ENCODE measurements around the gene RPTOR. TPM values are rescaled to one million over a fixed set of nuclear protein-coding genes. Genes with fewer than 3 reads are reported as not detected.

RPTOR gene
- total RNA-seq, 2 experiments from 2014 or later: 48.1 to 87.8 TPM

DNA sequence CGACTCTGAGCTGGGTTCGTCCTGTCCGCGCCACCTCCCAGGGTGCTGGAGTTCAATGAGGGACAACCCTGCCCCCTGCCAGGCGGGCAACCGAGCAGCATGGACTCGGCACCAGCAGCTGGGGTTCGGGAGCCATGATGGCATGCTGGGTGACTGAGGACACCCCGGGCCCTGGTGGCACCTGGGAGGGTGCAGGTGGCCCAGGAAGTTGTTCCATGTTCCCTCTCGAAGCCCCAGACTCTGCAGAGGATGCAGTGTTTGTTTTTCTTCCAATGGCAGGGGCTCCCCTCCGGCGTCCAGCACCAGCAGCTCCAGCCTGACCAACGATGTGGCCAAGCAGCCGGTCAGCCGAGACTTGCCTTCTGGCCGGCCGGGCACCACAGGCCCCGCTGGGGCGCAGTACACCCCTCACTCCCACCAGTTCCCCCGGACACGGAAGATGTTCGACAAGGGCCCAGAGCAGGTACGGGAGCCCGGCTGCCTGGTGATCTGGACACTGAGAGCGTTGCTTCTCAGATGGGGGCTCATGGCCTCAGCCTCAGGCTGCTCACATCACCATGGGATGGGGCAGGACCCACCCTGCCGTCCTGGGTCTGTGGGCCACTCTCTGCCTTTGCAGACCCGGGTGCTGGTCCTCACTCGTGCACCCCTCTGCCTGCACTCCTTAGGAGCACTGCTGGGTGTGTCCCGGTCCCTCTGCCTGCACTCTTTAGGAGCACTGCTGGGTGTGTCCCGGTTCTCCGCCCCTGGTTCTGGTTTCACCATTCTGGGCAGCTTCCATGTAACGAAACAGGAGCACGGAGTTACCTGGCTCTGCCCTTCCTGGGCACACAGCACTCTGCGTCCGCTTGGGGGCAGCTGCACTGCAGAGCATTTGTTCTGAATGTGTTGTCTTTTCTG lies 378.8 kb downstream of the RPTOR start:
- ChIA-PET POLR2A (no interaction called here), CTCF (ENCODE audit: unreplicated experiment) (no interaction called here)
- Histone ChIP-seq H2AFZ (ENCODE audit: low read length) (no peak overlapping the region), H3K9me3 (ENCODE audit: low read length) (no peaks in the 10 kb centered on the region), H3K9me2 (ENCODE audit: insufficient read depth, low read length) (no peaks in the 10 kb centered on the region), H3K27ac (ENCODE audit: low read depth, low read length, poor library complexity, severe bottlenecking) (no peak overlapping the region), H3K4me3 (ENCODE audit: low read depth, low read length, poor library complexity, severe bottlenecking) (no peak overlapping the region), H3K4me2 (ENCODE audit: low read length) (no peak overlapping the region), H3K4me1 (ENCODE audit: insufficient read depth, low read length, poor library complexity, severe bottlenecking) (no peaks in the 10 kb centered on the region), H3K36me3 (ENCODE audit: insufficient read depth, low read length) (peaks cover 42% of the 10 kb centered on the region; the same call in 1 of the 2 replicates), H4K20me1 (ENCODE audit: insufficient read depth, low read length) (no peaks in the 10 kb centered on the region), H3K79me2 (ENCODE audit: insufficient read depth, low read depth, low read length) (no peaks in the 10 kb centered on the region)
- no peak for DNase-seq (ENCODE audit: low spot score)
- TF ChIP-seq EZH2phosphoT487 (IDR thresholded peaks at IDR 0.05; ENCODE audit: borderline replicate concordance, low read depth, low read length) (no peak), CTCF (conservative IDR thresholded peaks at IDR 0.05; ENCODE audit: low read length) (no peak)
- no TSS peak for BruUV-seq (replicated peaks)
- intact Hi-C loops (cut with micrococcal nuclease; ENCODE audit: unreplicated experiment): no loop called here

DNA sequence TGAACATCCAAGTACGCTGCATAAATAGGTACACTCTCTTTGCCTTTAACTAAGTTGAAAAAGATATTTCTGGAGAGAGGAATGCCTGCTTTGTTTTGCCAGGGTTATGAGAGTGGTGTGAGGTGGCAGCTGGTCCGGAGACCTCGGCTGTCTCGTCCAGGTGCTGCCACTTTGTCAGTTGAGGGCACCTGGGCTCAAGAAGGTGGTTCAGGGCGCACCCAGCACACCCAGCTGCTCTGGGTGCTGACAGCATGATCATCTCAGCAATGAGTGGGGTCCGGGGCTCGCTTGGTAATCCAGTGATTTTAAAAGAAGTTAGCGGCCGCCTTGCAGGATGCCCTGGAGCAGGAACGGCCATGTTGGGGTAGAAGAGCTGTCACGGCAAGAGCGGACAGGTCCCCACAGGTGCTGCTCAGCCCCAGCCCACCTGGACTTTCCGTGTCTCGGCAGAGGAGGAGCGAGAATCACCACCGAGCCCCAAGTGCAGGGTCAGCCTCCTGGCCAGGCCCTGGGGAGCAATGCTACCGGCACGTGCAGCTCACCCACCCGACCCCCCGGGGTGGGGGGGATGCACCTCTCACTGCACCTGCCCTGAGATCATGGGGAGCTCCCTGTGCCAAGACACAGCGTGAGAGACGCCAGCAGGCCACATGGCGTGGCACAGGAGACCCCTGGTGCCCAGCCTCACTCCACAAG lies 379.6 kb downstream of the RPTOR start:
- DNase-seq (ENCODE audit: low spot score): no peak
- no peaks in the 10 kb centered on the region for H3K9me3 ChIP-seq (ENCODE audit: low read length)
- intact Hi-C loops (cut with micrococcal nuclease; ENCODE audit: unreplicated experiment): no loop called here
- ChIA-PET CTCF (ENCODE audit: unreplicated experiment) (interaction anchor here (0.6 kb wide), 1 partner anchor 14 kb away, joined by 3 read pairs; no protein-coding TSS in a partner anchor), POLR2A (no interaction called here)
- H4K20me1 ChIP-seq (ENCODE audit: insufficient read depth, low read length): no peaks in the 10 kb centered on the region
- H3K27ac ChIP-seq (ENCODE audit: low read depth, low read length, poor library complexity, severe bottlenecking): no peak overlapping the region
- H3K4me3 ChIP-seq (ENCODE audit: low read depth, low read length, poor library complexity, severe bottlenecking): no peak overlapping the region
- H3K4me2 ChIP-seq (ENCODE audit: low read length): no peak overlapping the region
- H3K9me2 ChIP-seq (ENCODE audit: insufficient read depth, low read length): no peaks in the 10 kb centered on the region
- no peak overlapping the region for H2AFZ ChIP-seq (ENCODE audit: low read length)
- H3K79me2 ChIP-seq (ENCODE audit: insufficient read depth, low read depth, low read length): no peaks in the 10 kb centered on the region
- TF ChIP-seq EZH2phosphoT487 (IDR thresholded peaks at IDR 0.05; ENCODE audit: borderline replicate concordance, low read depth, low read length) (no peak), CTCF (conservative IDR thresholded peaks at IDR 0.05; ENCODE audit: low read length) (no peak)
- peaks cover 36% of the 10 kb centered on the region; the same call in 1 of the 2 replicates for H3K36me3 ChIP-seq (ENCODE audit: insufficient read depth, low read length)
- H3K4me1 ChIP-seq (ENCODE audit: insufficient read depth, low read length, poor library complexity, severe bottlenecking): no peaks in the 10 kb centered on the region
- no TSS peak for BruUV-seq (replicated peaks)

All from OCI-LY7 (cell line).